GM13977 (cell line): ENCODE data around the gene MYCN.

Source experiments
- DNase-seq: peaks from one replicate; pipeline ENCODE4 v3.0.0; 2012; ENCODE audit warnings: low spot score
- CTCF ChIP-seq: IDR thresholded peaks from 2 replicates; pipeline ENCODE4 v1.5.1; 2012; ENCODE audit warnings: mild to moderate bottlenecking, control low read depth; ENCODE audit not compliant: insufficient read depth; ENCODE audit errors: extremely low read depth, missing control alignments
- in situ Hi-C: fragments of 300-500 bp; cut with MboI; formaldehyde crosslinking; loops from one replicate; pipeline ENCODE4 v1.12.0; 2022; ENCODE audit warnings: low sequenced_read_pairs, low pct_unique_long_range_greater_than_20kb, mixed read lengths, inconsistent platforms; ENCODE audit not compliant: unreplicated experiment

MYCN gene

GRCh38 chr2:15944325-15945017, 4.1 kb downstream of the MYCN start:
- TF ChIP-seq CTCF = no peak
- DNase-seq = no peak
- in situ Hi-C loops = loop anchor here (25.0 kb wide), 1 partner anchor 307 kb away; no protein-coding TSS in a partner anchor

- in situ Hi-C loops = loop anchor here (25.0 kb wide), 1 partner anchor 309 kb away; no protein-coding TSS in a partner anchor
- no peak for TF ChIP-seq CTCF
- DNase-seq = no peak
Observed at GRCh38 chr2:15945909-15946705, 5.8 kb downstream of the MYCN start.

- in situ Hi-C loops = loop anchor here (25.0 kb wide), 1 partner anchor 310 kb away; no protein-coding TSS in a partner anchor
Observed at GRCh38 chr2:15946983-15947382, 6.6 kb downstream of the MYCN start.

GRCh38 chr2:15947431-15947830, 7.1 kb downstream of the MYCN start:
- no peak for DNase-seq
- in situ Hi-C loops = loop anchor here (25.0 kb wide), 1 partner anchor 310 kb away; no protein-coding TSS in a partner anchor
- no peak for TF ChIP-seq CTCF

More at GRCh38 chr2:15946983-15947382, 6.6 kb downstream of the MYCN start:
- TF ChIP-seq CTCF = no peak
- no peak for DNase-seq

- no peak for TF ChIP-seq CTCF
- no peak for DNase-seq
- in situ Hi-C loops = loop anchor here (25.0 kb wide), 1 partner anchor 311 kb away; no protein-coding TSS in a partner anchor
Observed at GRCh38 chr2:15948704-15948957, 8.3 kb downstream of the MYCN start.

GRCh38 chr2:15949126-15949525, 8.8 kb downstream of the MYCN start:
- TF ChIP-seq CTCF = no peak
- no peak for DNase-seq
- in situ Hi-C loops = loop anchor here (25.0 kb wide), 1 partner anchor 312 kb away; no protein-coding TSS in a partner anchor
